ENCODE measurements around the gene DMD.

DMD gene

GRCh38 chrX:31832263-31832662 is 1379.1 kb downstream of the DMD start:
- DNase-seq, result no peak

GRCh38 chrX:31820430-31821210 is 1390.7 kb downstream of the DMD start:
- DNase-seq, result no peak

DNA sequence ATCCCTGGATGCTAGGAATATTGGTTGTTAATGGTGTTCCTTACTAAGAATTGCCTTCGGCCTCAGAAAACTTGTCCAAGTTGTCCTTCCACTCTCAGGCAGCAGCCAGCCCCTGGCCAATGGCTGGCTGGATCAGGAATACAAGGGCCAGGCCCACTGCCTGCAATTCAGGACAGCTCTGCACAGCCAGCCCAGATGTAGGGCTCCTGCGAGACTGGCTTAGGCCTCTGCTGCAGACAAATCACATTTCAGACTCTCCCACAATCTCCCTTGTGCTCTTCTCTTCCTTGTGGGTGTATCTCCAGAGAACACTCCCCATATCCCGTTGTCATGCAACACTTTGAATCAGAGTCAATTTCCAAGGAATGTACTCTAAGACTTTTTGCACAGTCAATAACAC is 1391.9 kb downstream of the DMD start:
- DNase-seq, result no peak

GRCh38 chrX:31811106-31811505 is 1400.2 kb downstream of the DMD start:
- DNase-seq, result no peak

DNA sequence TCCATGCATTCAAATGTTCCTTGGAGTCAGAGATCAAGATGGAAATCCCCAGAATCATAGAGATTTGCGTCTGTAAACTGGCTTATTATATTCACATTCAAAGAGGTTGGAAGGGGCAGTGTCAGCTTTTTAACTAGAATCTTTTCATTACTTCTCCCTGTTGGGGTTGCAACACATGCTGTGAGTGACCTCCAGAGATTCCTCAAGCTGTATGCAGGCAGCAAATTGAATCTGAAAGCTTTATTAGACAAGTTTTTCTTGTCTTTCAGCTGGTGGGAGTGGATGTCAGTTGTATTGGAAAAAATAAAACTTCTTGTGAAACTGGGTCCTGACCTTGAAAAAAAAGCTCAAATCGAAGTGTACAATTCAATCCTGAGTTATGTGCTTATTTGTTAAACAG is 1403.0 kb downstream of the DMD start:
- DNase-seq, result no peak

- no peak for DNase-seq
Measured at GRCh38 chrX:31807165-31807564, 1404.2 kb downstream of the DMD start.

GRCh38 chrX:31805781-31806180 is 1405.6 kb downstream of the DMD start:
- no peak for DNase-seq

DNA sequence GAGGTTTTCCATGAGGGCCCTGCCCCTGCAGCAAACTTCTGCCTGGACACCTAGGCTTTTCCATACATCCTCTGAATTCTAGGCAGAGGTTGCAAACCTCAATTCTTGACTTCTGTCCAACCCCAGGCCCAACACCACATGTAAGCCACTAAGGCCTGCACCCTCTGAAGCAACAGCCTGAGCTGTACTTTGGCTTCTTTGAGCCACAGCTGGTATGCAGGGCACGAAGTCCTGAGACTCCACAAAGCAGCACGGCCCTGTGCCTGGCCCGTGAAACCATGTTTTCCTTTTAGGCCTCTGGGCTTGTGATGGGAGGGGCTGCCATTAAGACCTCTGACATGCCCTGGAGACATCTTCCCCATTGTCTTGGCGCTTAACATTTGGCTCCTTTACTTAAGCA is 1411.1 kb downstream of the DMD start:
- DNase-seq, result no peak

DNA sequence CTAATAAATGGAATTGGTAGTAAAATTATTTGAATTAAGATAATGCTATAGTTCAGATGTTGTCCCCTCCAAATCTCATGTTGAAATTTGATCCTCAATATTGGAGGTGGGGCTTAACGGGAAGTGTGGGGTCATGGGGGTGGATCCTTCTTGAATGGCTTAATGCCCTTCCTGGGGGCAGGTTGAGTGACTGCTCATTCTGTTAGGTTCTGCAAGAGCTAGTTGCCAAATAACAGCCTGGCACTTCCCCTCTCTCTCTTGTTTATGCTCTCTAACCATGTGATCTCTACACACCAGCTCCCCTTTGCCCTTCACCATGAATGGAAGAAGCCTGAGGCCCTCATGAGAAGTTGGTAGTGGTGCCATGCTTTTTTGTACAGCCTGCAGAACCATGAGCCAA is 1414.7 kb downstream of the DMD start:
- no peak for DNase-seq

- DNase-seq, result no peak
Measured at GRCh38 chrX:31747411-31747810, 1463.9 kb downstream of the DMD start.

DNA sequence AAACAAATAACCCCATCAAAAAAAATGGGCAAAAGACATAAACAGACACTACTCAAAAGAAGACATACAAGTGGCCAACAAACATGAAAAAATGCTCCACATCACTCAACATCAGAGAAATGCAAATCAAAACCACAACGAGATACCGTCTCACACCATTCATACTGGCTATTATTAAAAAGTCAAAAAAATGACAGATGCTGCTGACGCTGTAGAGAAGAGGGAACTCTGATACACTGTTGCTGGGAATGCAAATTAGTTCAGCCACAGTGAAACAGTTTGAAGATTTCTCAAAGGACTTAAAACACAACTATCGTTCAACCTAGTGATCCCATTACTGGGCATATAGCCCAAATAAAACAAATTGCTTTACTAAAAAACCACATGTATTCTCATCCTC is 1468.3 kb downstream of the DMD start:
- no peak for DNase-seq

DNA sequence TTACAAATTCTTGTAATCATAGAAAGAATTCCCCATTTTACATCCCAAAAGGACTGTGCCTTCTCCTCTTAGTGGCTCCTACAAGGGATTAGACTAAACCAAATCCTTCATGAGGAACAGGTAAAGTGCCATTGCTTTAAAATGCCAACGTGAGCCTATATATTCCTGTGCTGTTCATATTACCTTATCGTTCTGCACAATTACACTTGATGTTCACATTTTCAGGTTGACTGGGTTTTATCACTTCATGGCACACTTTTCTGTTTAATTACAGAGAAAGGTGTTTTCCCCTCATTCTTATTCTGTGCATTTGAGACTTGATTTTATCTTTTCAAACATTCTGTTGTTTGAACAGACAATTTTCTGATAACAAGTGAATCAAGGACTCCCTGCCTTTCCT is 1493.9 kb downstream of the DMD start:
- no peak for DNase-seq

- DNase-seq, result no peak
Measured at GRCh38 chrX:31715675-31716074, 1495.7 kb downstream of the DMD start.

DNA sequence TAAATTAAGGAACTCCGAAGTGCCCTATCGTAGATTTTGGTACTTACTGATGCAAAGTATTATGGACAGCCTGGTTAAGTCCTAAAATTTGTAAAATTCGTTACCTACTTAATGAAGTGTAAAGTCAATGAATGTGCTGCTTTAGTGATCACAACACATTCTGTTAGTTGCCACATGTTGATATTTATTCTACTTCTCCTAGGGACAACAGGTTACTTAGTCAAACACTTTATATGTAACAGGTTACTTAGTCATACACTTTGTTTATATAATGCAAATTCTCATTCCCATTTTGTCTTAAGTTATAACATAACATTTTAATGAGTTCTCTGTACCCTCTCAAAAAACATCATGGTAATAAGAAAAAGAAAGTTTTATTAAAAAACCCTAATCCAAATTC is 1496.6 kb downstream of the DMD start:
- no peak for DNase-seq

DNA sequence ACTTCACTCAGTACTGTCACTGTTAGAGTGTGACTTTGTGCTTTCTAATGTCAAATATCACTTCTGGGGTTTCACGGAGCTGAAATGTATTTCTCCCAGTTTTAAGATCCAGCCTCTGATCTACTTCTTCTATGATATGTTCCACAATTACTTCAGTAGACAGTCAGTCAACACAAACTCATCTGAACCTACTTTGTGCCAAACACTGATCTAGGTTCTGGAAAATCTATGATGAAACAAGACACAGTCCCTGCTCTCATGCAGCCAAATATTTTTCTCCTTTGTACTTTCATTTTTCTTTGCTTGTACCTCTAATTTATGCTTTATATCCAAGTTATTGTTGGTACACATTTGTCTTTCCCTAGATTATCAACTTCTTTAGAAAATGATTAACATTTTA is 1498.2 kb downstream of the DMD start:
- no peak for DNase-seq

- no peak for DNase-seq
Measured at GRCh38 chrX:31711166-31711565, 1500.2 kb downstream of the DMD start.

DNA sequence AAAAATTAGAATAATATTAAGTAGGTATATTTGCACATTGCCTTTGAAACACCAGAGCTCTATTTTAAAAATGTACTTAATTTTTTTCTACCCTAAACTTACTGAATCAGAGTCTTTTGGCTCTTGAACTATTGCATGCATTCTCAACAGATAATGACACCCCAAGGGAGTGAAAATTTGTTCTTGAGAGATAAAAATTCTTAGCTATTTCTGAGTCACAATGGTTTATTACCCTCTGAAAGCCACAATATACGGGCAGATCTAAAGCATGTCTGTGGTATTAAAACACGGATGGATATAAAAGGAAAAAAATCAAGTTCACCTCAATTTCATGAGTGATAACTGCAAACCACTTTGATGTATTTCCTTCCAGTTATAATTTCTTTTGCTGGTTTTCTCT is 1503.2 kb downstream of the DMD start:
- no peak for DNase-seq

GRCh38 chrX:31706466-31706865 is 1504.9 kb downstream of the DMD start:
- DNase-seq, result no peak

DNA sequence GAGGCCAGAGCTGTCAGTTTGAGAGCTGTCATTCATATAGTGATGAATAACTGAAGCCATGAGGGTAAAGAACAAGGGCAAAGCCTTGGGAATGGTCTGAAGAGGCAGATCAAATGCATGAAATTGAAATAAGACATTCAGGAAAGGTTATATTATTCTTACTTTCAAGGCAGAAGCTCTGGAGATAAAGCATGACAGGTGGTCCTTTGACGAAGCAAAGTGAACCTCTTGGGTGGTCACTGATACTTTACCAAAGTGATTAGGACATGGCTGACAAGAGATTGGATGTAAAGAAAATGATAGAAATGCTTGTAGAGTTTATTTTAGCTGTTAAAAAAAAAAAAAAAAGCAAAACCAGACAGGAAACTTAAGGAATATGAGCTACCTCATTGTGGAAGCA is 1505.5 kb downstream of the DMD start:
- DNase-seq, result no peak

DNA sequence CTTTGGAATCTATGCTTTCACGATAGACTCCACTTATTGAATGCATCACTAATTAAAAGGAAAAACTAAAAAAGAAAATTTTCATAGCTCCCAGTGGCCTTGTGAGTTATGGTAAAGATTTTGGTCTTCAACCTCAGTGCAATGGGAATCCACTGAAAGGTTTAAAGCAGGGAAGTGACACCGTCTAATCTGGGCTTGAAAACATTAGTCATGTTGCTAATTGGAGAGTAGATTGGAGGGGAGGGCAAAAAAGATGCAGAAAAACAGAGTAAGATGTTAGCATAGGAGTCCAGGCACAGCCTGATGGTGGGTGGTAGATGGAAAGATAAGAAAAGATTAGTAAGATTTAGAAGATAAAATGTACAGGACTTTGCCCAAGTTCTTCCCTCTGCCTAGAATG is 1506.4 kb downstream of the DMD start:
- no peak for DNase-seq

DNA sequence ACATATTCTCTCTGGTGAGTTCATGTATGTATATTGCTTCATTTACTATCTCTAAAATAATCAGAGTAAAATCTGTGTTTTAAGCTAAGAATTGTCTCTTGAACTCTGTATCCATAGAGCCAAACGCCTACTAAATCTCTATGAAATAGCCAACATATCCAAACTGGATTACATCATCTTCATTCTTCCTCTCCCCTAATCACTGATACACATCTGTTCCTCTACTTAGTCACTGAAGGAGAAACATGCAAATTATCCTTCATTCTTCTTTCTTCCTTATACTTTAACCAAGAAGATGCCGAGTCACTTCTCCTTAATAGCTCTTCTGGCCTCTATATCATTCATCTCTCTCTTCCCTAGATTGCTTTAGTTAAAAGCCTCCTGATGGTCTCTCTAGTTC is 1509.1 kb downstream of the DMD start:
- DNase-seq, result no peak

GRCh38 chrX:31697294-31697916 is 1513.9 kb downstream of the DMD start:
- DNase-seq, result no peak

DNA sequence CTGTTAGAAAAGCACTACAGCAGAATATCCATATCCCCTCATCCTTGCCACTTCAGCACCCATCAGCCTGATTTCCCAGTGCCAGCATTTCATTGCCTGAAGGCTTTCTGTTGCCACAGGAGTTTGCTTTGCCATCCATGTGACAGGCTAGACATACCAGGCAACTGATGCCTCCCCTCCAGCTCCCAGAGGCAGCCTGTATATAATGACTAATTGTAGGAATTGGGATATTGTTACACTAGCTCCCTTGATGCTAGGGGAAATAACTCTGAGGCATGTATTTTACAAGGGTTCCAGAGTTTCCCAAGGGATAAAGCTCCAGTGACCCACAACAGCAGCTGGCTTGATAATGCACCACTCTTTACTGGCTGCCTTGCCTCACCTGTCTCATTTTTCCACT is 1531.5 kb downstream of the DMD start:
- DNase-seq, result no peak

- no peak for DNase-seq
Measured at GRCh38 chrX:31670245-31670644, 1541.1 kb downstream of the DMD start.

DNA sequence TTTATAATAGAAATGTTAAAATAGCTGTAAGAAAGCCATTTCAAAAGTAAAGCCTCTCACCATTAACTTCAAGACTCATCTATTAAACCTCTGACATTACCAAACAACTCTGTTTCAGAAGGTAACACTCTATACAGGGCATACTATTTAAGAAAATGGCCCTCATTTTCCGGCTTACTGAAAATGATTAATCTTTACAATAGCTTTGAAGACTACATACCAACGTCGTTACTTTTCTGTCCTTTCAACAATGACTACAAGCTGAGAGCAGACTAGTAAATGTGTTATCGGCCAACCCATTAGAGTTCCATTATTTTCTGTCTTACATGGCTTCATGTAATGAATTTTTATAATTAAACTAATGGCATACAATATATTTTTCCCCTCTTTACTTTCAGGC is 1545.9 kb downstream of the DMD start:
- DNase-seq, result no peak

All from CD4-positive, alpha-beta T cell treated with Interleukin-4 for 1 hour (primary cell).